DMS153 treated with DMSO at 0.1 percent for 48 hours (cell line): ENCODE data around the gene C12orf43.

Source experiments
- DNase-seq: peaks from one replicate; lab custom pipeline; 2025; ENCODE audit not compliant: unreplicated experiment; lab: John Stamatoyannopoulos, UW

Gene C12orf43

DNA sequence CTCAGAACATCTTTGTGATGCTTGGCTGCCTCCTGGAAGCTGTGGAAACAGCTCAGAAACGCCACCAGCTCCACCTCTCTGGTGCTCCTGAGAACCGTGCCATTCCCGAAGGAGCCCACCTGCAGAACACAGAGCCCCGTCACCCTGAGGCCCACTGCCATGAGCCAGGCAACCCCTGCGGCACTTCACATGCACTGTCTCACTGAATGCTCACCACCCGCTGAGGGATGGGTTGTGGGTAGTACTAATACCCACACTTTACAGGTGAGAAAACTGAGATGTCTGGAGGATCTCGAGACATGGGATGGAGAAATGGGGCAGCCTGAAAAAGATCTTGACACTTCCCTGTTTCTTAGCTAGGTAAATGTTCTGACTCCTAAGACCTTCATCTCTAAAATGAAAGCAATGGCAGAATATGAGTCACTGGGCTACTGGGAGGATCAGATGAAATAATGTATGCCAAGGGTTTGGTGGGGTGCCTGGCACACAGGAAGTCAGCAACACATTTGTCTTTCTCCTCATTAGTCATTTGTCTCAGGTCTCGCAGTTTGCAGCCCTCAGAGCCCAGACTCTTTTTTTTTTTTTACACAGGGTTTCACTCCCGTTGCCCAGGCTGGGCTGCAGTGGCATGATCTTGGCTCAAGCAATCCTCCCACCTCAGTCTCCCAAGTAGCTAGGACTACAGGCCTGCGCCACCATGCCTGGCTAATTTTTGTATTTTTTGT, 17.5 kb upstream of the C12orf43 start:
- no peak for DNase-seq

DNA sequence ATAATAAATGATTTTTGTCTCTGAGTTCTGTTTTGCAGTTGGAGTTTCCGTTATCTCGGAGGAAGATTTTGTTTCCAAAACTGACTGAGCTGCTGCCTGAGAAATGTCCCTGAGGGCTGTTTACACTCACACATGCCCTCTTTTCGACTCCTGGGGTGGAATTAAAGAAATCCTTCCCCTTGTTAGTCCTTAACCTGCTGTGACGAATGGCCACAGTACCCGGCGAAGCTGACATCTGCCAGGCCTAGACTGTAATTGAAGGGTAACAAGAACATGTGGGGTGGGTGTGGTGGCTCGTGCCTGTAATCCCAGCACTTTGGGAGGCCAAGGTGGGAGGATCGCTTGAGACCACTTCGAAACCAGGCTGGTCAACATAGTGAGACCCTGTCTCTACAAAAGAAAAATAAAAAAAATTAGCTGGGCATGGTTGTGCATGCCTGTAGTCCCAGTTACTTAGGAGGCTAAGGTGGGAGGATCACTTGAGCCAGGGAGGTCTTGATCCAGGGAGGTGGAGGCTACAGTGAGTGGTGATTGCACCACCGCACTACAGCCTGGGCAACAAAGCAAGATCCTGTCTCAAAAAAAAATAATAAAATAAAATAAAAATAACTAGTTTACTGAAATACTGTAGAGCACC, 14.4 kb upstream of the C12orf43 start:
- no peak for DNase-seq

GRCh38 chr12:121026274-121027045, 10.2 kb upstream of the C12orf43 start:
- DNase-seq, result no peak

- no peak for DNase-seq
Measured at GRCh38 chr12:121025442-121026226, 9.3 kb upstream of the C12orf43 start.

DNA sequence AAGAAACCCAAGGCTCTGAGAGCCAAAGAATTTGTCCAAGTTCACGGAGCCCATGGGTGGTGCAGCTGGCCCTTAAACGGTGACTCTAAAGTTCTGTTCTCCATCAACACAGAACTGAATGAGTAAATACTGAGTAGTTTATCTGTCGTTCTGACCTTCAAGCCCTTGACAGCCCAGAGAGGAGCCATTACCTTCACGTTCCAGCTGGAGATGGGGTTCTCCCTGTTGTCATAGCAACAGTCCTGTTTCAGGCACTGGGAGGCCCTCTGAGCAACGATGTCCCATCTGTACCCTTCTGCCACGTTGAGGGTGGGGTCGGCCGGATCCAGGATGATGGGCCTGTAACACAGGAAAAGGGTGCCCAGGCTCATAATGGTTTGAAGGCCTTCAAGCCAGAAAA, 7.5 kb upstream of the C12orf43 start:
- DNase-seq, result no peak

DNA sequence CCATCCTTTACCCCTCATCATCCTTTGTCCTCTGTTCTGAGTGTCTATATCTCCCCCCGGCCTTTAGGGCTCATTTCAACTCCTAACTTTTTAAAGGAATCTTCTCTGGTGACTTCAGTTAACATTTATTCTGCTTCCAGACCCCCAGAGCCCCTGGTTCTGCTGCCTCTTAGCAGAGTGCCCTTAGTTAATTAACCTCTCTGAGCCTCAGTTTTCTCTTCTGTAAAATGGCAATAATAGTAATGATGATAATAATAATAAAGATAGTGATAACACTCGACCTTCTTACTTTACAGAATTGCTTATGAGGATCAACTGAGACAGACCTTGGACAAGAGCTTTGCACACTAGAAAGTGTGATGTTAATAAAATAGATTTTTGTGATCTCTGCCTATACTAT, 6.4 kb upstream of the C12orf43 start:
- no peak for DNase-seq

DNA sequence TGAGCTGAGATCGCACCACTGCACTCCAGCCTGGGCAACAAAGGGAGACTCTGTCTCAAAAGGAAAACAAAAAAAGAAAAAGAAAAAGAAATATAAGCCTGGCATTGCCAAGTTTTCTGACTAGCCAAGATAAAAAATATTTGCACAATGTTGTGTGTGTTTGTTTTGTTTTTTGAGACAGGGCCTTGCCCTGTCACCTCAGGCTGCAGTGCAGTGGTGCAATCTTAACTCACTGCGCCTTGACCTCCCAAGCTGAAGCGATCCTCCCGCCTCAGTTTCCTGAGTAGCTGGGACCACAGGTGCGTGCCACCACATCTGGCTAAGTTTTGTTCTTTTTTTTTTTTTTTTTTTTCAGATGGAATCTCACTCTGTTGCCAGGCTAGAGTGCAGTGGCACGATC, 5.5 kb upstream of the C12orf43 start:
- DNase-seq, result no peak

DNA sequence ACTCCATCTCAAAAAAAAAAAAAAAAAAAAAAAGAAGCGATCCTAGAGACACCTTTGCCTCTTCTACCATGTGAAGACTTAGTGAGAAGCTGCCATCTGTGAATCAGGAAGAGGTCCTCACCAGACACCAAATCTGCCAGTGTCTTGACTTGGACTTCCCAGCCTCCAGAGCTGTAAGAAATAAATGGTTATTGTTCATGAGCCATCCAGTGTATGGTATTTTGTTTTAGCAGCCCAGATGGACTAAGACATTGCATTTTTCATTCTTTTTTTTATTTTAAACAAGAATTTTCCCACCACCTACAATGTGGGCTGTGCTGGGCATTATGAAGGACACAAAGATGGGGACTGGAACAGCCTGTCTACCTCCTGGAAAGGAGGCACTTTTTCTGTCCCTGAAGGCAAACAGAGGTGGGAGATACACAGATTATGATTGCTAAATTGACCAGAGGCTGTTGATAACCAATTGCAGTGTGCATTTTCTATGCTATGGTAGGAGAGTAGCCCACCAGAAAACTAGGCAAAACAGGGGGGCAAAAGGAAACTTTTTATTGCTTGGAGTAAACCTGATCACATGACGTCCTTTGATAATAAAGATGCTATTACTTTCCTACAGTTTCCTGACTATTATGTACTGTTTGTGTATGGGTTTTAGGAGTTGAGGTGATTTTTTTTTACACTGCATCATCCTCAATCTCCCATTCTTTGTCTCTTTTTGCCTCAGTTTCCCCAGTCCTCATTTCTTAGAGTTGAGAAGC, 2.8 kb upstream of the C12orf43 start:
- DNase-seq, result no peak

DNA sequence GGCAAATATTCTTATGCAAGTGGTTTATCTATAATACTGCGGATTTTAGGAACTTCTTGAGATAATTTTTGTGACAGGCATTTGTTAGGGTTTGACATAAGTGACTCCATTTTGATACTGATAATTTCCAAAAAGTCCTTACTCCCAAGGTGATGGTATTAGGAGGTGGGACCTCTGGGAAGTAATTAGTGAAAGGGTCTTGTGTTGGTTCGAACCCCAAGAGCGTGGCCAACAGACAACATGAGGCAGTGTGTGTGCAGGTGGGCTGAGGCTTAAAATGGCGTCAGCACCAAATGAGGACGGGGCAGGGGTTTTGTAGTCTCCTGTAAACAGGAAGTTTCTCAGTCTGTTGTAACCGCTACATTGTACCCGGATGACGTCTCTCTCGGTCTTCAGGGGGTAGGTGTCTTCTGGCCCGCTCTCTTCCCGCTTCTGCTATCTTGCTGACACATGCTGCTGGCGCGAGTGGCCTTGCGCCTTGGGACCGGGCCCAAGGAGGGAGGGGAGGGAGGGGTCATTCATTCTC, 1.7 kb upstream of the C12orf43 start:
- DNase-seq, result no peak

DNA sequence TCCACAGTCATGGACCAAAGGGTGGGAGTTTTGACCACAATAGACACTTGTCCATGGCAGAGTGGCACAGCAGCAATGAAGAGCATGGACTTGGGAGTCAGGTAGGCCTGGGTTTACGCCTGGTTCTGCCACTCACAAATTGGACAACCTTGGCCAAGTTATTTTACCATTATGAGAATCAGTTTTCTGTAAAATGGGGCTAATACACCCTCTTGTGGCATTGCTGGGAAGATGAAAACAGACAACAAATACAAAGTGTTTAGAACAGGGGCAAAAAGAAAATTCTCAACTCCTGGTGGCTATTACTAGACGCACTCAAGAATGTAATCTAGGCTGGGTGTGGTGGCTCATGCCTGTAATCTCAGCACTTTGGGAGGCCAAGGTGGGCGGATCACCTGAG, 2.6 kb downstream of the C12orf43 start:
- no peak for DNase-seq

DNA sequence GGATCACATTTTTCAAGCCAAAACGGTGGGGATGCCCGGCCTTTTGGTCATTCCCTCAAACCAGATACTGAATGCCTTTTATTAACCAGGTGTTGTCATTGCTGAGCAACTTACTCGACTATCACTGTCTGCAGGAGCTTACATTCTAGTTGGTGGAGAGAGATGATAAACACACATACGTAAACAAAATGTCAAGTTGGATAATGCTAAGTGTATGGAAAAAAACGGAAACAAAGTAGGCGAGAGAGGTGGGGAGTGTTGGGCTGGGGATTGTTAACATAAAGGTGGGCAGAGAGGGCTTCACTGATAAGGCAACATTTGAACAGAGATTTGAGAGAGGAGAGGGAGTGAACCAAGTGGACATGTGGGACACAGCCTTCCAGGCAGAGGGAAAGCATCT, 4.5 kb downstream of the C12orf43 start:
- no peak for DNase-seq

DNA sequence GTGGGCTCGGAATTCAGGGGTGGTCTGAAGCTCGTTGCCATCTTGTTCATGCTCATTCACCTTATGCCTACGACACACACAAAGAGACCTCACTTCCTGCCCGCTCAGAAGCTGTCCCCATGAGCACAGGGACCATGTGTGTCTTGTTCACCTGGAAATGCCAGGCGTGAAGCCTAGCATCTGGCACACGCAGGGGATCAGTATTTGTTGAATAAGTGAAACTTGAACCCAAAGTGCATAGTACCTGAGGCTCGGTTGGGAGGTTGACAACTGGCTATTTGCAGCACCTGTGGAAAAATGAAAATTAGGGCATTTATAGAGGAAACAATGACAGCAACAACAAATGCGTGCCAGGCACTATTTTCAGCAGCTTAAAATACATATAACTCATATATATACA, 5.4 kb downstream of the C12orf43 start:
- DNase-seq, result no peak

- DNase-seq, result no peak
Measured at GRCh38 chr12:121009741-121010140, 6.5 kb downstream of the C12orf43 start.

GRCh38 chr12:121008347-121009098, 7.8 kb downstream of the C12orf43 start:
- no peak for DNase-seq

- DNase-seq, result no peak
Measured at GRCh38 chr12:121005346-121005815, 10.9 kb downstream of the C12orf43 start.

- DNase-seq, result no peak
Measured at GRCh38 chr12:121004253-121004815, 12.0 kb downstream of the C12orf43 start.

DNA sequence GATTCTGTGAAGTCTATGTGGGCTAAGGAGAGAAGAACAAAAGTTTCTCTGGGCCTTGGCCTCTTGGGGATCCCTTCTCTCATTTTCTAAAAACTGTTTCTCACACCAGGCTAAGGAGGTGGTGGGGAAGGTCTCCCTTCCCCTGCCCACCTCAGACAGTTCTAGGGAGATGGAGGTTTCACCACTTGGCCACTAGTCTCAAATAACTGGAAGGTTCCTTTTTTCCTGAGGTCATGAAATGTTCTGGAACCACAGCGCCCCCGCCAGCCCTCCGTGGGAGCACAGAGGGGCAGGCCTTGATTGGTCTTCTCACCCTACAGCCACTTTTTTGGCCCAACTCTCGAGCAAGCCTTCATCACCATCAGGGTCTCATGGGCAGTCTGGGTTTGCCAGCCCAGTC, 12.6 kb downstream of the C12orf43 start:
- DNase-seq, result no peak

DNA sequence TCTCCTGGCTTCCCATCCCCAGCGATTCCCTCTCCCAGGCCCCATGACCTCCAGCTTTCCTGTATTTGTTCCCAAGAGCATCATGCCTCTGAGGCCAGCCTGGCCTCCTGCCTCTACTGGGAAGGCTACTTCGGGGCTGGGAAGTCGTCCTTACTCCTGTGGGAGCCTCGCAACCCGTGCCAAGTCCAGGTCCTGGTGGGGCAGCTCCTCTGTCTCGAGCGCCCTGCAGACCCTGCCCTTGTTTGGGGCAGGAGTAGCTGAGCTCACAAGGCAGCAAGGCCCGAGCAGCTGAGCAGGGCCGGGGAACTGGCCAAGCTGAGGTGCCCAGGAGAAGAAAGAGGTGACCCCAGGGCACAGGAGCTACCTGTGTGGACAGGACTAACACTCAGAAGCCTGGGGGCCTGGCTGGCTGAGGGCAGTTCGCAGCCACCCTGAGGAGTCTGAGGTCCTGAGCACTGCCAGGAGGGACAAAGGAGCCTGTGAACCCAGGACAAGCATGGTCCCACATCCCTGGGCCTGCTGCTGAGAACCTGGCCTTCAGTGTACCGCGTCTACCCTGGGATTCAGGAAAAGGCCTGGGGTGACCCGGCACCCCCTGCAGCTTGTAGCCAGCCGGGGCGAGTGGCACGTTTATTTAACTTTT, 14.3 kb downstream of the C12orf43 start:
- DNase-seq, result no peak

DNA sequence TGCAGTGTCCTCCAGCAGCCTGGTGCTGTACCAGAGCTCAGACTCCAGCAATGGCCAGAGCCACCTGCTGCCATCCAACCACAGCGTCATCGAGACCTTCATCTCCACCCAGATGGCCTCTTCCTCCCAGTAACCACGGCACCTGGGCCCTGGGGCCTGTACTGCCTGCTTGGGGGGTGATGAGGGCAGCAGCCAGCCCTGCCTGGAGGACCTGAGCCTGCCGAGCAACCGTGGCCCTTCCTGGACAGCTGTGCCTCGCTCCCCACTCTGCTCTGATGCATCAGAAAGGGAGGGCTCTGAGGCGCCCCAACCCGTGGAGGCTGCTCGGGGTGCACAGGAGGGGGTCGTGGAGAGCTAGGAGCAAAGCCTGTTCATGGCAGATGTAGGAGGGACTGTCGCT, 15.2 kb downstream of the C12orf43 start:
- no peak for DNase-seq
